HG02981 (cell line): ENCODE measurements around the gene CACHD1.

ENCODE experiments used
- ATAC-seq: cut with Tn5 transposase; IDR thresholded peaks from one replicate; pipeline ENCODE4 v1.9.1; 2021; ENCODE audit warnings: mild to moderate bottlenecking, moderate library complexity; ENCODE audit not compliant: unreplicated experiment

The CACHD1 gene

DNA sequence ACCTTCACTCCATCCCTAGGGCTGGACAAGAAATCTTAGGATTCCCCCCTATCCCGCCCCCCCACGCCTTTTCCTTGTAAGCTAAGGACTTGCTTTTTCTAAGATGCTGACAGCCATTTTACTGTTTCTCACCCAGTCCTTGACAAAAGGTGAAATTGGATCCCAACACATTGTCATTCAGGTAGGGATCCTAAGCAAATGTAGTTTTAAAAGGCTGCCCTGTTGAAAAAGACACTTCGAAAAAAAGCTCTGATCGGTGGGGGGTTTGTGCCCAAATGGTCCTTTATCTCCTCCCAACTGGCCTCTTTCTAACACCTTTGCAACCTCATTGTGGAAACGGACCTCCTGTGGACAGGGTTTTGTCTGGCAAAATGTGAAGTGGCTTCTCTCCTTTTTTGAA lies 2.9 kb downstream of the CACHD1 start:
- ATAC-seq, result no peak

DNA sequence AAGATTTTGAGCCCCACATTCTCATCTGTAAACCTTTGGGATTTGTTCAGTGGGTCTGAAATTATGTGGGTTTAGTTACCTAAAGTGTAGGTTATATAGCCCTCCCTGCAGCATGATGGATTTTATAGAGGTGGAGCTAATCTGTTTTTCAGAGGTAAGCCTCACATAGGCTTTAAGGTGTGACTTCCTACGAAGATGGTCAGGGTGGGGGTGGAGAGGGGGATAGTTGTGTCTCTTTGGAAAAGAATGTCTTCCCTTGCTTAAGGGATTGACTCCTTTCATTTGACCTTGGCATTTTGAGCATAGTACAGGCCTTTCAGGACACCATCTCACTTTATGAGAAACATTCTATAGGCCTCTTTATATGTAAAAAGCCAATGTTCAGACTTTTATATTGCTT lies 3.4 kb downstream of the CACHD1 start:
- no peak for ATAC-seq

- ATAC-seq, result no peak
Observed at GRCh38 chr1:64474133-64474532, 4.2 kb downstream of the CACHD1 start.

- no peak for ATAC-seq
Observed at GRCh38 chr1:64474665-64475439, 4.9 kb downstream of the CACHD1 start.

- ATAC-seq, result no peak
Observed at GRCh38 chr1:64476251-64476952, 6.5 kb downstream of the CACHD1 start.

DNA sequence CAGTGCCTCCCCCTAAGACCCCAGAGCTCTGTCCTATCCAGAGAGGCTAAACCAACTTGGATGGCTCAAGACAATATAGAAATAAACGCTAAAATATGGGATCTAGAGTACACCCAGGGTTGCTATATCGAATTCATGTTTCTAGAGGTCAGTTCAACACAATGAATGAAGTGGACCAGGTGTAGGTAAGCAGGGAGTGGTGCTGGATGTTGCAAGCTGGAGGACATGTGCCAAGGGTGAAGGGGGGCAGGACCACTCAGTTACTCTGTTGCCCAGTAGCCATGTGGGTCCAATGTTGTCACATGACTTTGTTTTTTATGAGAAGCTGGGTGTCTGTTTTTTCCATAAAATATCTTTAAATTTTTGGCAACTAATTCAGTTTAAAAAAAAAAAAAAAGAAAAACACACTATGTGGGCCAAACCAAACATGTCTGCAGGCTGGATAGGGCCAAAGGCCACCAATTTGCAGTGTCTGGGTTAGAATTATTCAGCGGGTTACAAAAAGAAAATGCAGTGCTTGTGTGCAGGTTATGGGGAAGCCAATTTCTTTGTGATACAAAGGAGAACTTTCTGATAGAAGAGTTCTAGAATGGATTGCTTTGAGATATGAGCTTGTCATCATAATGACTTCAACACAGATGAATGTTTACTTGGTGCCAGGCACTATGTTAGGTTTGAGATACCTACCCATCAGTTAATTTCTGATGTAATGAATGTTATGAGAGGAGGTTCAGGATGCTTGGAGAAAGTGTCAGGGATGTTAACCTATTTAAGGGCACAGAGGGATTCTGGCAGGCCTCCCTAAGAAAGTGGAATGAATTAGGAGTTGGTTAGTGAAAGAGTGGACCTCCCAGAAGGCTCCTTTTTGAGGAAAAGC lies 8.9 kb downstream of the CACHD1 start:
- no peak for ATAC-seq

GRCh38 chr1:64479874-64480273 lies 9.9 kb downstream of the CACHD1 start:
- no peak for ATAC-seq

GRCh38 chr1:64480999-64481772 lies 11.3 kb downstream of the CACHD1 start:
- no peak for ATAC-seq

GRCh38 chr1:64482128-64482527 lies 12.2 kb downstream of the CACHD1 start:
- no peak for ATAC-seq

DNA sequence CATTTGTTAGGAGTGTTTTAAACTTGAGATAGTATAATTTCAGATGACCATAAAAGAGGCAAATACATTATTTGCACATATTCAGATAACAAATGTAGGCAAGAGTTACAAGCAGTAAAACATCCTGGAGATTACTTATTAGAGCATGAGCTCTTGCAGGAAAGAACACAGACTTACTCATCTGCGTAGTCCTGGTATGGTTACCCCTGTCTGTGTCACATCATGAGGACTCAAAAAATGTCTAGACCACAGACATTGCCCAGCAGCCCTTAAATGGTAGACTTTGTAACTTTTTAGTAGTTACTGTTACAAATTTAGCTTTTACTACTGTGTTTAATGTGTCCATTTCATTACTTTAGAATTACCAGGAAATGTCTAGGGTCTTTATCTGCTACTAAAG lies 12.8 kb downstream of the CACHD1 start:
- ATAC-seq, result no peak

DNA sequence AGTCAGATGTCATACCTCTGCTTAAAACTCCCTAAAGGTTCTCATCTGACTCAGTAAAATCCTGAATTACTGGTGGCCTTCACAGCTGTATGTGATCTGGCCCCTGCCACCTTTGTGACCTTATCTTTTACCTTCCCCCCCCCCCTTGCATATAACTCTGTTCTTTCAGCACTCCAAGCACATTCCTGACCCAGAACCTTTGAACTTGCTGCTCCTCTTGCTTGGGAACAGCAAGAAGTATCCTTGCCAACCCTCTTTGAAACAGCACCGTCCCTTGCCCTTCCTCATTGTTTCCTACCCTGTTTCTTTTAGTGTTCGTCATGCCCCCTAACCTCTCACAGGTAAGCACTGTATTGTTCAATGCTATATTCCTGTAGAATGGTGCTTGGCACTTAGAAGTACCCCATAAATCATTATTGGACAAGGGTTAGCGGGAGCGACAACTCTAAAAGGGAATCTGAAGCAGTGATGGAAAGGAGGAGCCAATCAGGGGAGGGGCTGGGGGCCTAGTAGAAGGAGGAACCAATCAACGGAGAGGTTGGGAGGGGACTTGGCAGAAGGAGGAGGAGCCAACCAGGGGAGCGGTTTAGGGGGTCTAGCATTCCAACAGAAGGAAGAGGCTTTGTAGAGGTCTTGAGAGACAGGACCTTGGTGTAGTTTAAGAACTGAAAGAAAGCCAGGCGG lies 13.9 kb downstream of the CACHD1 start:
- ATAC-seq, result no peak

- ATAC-seq, result no peak
Observed at GRCh38 chr1:64484651-64485050, 14.7 kb downstream of the CACHD1 start.

GRCh38 chr1:64486193-64486592 lies 16.3 kb downstream of the CACHD1 start:
- ATAC-seq, result no peak

- no peak for ATAC-seq
Observed at GRCh38 chr1:64487061-64487460, 17.1 kb downstream of the CACHD1 start.

GRCh38 chr1:64488862-64489261 lies 18.9 kb downstream of the CACHD1 start:
- no peak for ATAC-seq

DNA sequence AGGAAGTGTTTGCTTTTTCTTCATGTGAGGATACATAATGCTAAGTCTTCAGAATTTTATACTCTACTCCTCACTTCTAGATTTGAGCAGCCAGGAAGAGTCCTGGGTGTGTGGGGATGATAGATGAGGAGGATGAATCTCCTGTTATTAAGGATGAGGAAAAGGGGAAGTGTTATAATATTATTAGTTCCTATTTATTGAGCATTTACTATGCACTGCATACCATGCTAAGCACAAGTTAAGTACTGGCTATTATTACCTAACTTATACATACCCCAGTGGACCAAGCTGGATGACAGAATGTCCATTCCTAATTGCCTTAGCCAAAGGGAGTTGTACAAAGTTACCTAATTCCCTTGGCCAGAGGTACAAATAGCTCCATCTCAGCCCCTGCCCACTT lies 19.8 kb downstream of the CACHD1 start:
- ATAC-seq, result no peak

DNA sequence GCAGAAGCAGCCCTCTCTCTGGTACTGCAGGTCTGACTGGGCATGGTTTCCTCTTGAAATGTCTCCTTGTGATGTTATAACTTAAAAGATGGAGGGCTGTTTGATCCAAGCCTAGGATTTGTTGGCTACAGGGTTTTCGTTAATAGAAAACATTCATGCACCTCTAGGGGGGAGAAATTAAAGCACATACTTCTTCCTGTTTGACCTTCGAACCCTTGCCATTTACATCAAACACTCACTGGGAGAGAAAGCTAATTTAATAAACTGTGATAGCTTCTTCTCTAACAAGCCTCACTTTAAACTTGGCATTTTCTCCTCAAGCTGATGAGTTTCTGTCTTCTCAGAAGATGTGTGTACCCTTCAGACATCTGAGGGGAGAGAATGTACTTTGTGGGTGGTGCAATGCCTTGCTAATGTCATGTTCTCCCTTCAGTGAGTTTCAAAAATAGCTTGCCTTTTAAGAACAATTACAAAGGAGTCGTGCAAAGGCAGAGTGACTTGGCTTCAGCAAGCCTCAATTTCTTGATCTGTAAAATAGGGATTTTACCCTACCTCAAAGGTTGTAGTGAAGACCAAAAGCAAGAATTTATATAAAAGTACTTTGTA lies 20.4 kb downstream of the CACHD1 start:
- ATAC-seq, result no peak

DNA sequence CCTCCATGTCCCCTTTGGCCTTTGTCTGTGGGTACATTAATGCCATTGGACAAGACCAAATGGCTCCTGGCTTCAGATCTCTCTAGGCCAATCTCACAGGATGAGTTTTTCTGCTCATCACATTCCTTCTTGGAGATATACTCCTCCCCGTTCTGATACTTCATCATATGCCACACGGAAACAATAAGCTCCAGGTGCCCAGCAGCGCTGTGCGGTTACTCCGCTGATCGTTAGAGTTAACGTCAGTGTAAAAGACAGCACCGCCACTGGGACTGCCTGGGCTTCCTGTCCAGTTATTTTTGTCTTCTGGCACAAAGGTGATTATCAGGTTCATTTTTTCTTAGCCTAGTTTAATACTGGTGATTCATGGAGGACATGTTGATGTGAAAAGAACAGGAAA lies 22.5 kb downstream of the CACHD1 start:
- ATAC-seq, result no peak

DNA sequence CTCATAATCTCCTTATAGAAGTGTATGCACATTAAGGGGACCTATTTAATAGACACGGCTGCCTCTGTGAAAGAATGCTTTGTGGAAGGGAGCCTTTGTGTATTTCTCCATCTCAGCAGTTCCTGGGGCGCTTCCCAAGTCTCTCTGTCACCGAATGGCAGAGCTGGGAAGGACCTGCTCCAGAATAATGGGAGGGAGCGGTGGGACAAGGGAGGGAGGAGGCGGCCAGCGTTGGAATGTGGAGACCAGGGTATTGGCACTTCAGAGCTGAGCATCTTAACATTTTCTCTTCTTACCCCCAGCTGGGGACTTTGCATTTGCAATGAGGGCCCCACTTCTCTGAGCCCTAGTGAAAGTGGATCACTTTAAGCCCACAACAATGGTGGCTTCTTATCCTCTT lies 23.9 kb downstream of the CACHD1 start:
- ATAC-seq, result no peak

- no peak for ATAC-seq
Observed at GRCh38 chr1:64494659-64495058, 24.7 kb downstream of the CACHD1 start.
